ENCODE measurements around the gene ATP1A1. TPM values are rescaled to one million over a fixed set of nuclear protein-coding genes. Genes with fewer than 3 reads are reported as not detected.

Gene ATP1A1
- total RNA-seq, 1 experiment from 2014 or later: 239 TPM

DNA sequence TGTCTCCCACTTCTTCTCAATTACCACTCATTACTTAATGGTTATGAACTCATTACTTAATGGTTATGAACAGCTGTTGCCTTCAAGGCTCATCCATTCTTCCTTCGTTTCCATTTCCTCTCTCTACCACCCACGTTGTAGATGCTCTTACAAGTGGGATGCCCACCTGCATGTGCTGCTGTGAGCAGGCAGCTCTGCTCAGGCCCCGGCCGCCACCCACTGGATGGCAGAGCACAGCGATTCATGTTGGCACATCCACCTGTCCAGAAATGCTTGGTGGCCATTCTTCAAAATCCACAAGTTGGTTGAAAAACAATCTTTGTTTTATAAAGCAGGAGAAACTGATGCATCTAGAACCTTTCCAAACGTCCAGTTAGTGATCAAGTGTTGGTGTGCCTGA is 14.5 kb downstream of the ATP1A1 start:
- TF ChIP-seq, protein P1, sequence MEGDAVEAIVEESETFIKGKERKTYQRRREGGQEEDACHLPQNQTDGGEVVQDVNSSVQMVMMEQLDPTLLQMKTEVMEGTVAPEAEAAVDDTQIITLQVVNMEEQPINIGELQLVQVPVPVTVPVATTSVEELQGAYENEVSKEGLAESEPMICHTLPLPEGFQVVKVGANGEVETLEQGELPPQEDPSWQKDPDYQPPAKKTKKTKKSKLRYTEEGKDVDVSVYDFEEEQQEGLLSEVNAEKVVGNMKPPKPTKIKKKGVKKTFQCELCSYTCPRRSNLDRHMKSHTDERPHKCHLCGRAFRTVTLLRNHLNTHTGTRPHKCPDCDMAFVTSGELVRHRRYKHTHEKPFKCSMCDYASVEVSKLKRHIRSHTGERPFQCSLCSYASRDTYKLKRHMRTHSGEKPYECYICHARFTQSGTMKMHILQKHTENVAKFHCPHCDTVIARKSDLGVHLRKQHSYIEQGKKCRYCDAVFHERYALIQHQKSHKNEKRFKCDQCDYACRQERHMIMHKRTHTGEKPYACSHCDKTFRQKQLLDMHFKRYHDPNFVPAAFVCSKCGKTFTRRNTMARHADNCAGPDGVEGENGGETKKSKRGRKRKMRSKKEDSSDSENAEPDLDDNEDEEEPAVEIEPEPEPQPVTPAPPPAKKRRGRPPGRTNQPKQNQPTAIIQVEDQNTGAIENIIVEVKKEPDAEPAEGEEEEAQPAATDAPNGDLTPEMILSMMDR (conservative IDR thresholded peaks at IDR 0.05): no peak
- H3K9ac ChIP-seq (ENCODE audit: extremely low read depth, insufficient read length, low read length): no peak overlapping the region
- Mint-ChIP-seq H3K27me3 (ENCODE audit: low read depth) (no peaks in the 10 kb centered on the region), H3K27ac (no peak overlapping the region), H3K4me1 (no peaks in the 10 kb centered on the region), H3K4me3 (no peak overlapping the region), H3K36me3 (ENCODE audit: insufficient read depth in 1 of 3, low read depth in 3 of 3) (peaks cover 64 to 84% (median 79%) of the 10 kb centered on the region in 3 experiments), H3K9me3 (peaks cover 0 to 1% of the 10 kb centered on the region in 2 experiments; a peak in 1 of 5 replicates)
- H4K20me1 ChIP-seq (ENCODE audit: control insufficient read depth, insufficient read depth, insufficient read length): no peaks in the 10 kb centered on the region
- no peak overlapping the region for H2BK15ac ChIP-seq (ENCODE audit: low read depth, low read length)
- no peak overlapping the region for H4K5ac ChIP-seq (ENCODE audit: insufficient read length, low read depth, low read length)
- no peak overlapping the region for H3T11ph ChIP-seq (ENCODE audit: low read length)
- no peak overlapping the region for H3K4ac ChIP-seq (ENCODE audit: low read depth, low read length)
- no peak overlapping the region for H3K23ac ChIP-seq (ENCODE audit: insufficient read length, low read depth, low read length)
- WGBS (ENCODE audit: extremely low coverage, insufficient read length, low lambda C conversion rate): no CpG with 5 or more reads among the region's 6 CpGs
- no peaks in the 10 kb centered on the region for H3K23me2 ChIP-seq (ENCODE audit: insufficient read length, low read depth, low read length, poor library complexity, severe bottlenecking)
- no peak for DNase-seq
- H3K27ac ChIP-seq (ENCODE audit: insufficient read length, low read depth, low read length): no peak overlapping the region
- H2AK5ac ChIP-seq (ENCODE audit: insufficient read length, low read length): no peak overlapping the region
- H3K9me3 ChIP-seq (ENCODE audit: control insufficient read depth, low read depth, low read length): peaks cover 15% of the 10 kb centered on the region
- no peaks in the 10 kb centered on the region for H3K27me3 ChIP-seq (ENCODE audit: insufficient read depth, low read length)
- 0 out of 2 replicates have a peak, but pooled peaks cover 1% of the 10 kb centered on the region for H3K79me2 ChIP-seq (ENCODE audit: insufficient read depth, low read length)
- H3K4me1 ChIP-seq (ENCODE audit: insufficient read depth, low read length): no peaks in the 10 kb centered on the region
- H3K4me2 ChIP-seq (ENCODE audit: insufficient read depth, insufficient read length, low read length): no peak overlapping the region
- H2BK12ac ChIP-seq (ENCODE audit: insufficient read length, low read depth, low read length): no peak overlapping the region
- peaks cover 9% of the 10 kb centered on the region for H3K79me1 ChIP-seq (ENCODE audit: insufficient read depth, low read depth, low read length, poor library complexity, severe bottlenecking)
- H3K14ac ChIP-seq (ENCODE audit: insufficient read depth, low read length): no peak overlapping the region
- H3K56ac ChIP-seq (ENCODE audit: insufficient read length, low read depth, low read length): no peak overlapping the region
- no peak overlapping the region for H2BK5ac ChIP-seq (ENCODE audit: insufficient read length, low read length)
- no peak overlapping the region for H2AFZ ChIP-seq (ENCODE audit: low read length)
- no peak overlapping the region for H2BK120ac ChIP-seq (ENCODE audit: low read depth, low read length, poor library complexity, severe bottlenecking)
- H3K18ac ChIP-seq (ENCODE audit: insufficient read length, low read depth, low read length): no peak overlapping the region
- H4K8ac ChIP-seq (replicated peaks; ENCODE audit: insufficient read length, low read depth, low read length): no peak overlapping the region
- H4K91ac ChIP-seq (ENCODE audit: insufficient read length, low read depth, low read length): no peak overlapping the region
- no peak overlapping the region for H2BK20ac ChIP-seq (ENCODE audit: low read depth, low read length, poor library complexity, severe bottlenecking)

Data from H9 (cell line).